Activated CD8-positive, alpha-beta T cell treated with anti-CD3 and anti-CD28 coated beads for 36 hours (primary cell): ENCODE measurements around the gene CD81. TPM values are rescaled to one million over a fixed set of nuclear protein-coding genes. Genes with fewer than 3 reads are reported as not detected.

Source experiments
- ATAC-seq: fragments of 200-7000 bp; cut with Tn5 transposase; one replicate; pipeline ENCODE4 v1.10.0; 2021; ENCODE audit warnings: mild to moderate bottlenecking, moderate library complexity
- CTCF ChIA-PET: fragments of 350-600 bp; sonication (Branson Sonifier 250); formaldehyde crosslinking; loops from one replicate; lab custom pipeline; 2021; ENCODE audit warnings: antibody characterized with exemption; lab: Charles Lee
- POLR2A ChIA-PET: fragments of 350-600 bp; sonication (Branson Sonifier 250); formaldehyde crosslinking; loops from one replicate; lab custom pipeline; 2021; ENCODE audit warnings: antibody characterized with exemption; lab: Charles Lee
- DNase-seq: peaks from one replicate; pipeline ENCODE4 v3.0.0-alpha.2; 2020
- H3K27ac Mint-ChIP-seq: one replicate; pipeline ENCODE4 v1.8.0; 2021; ENCODE audit warnings: mild to moderate bottlenecking, mixed read lengths
- H3K27me3 Mint-ChIP-seq: one replicate; pipeline ENCODE4 v1.8.0; 2021; ENCODE audit warnings: mixed read lengths
- H3K36me3 Mint-ChIP-seq: one replicate; pipeline ENCODE4 v1.8.0; 2021; ENCODE audit warnings: low read depth, mixed read lengths
- H3K4me1 Mint-ChIP-seq: one replicate; pipeline ENCODE4 v1.8.0; 2021; ENCODE audit warnings: low read depth, mixed read lengths
- H3K4me3 Mint-ChIP-seq: one replicate; pipeline ENCODE4 v1.8.0; 2021; ENCODE audit warnings: mild to moderate bottlenecking, moderate library complexity, mixed read lengths
- H3K9me3 Mint-ChIP-seq: one replicate; pipeline ENCODE4 v1.8.0; 2021; ENCODE audit warnings: mixed read lengths
- CTCF ChIP-seq: fragments of 200-600 bp; IDR thresholded peaks from one replicate; pipeline ENCODE4 v1.8.0; 2022; ENCODE audit warnings: antibody characterized with exemption, mild to moderate bottlenecking
- intact Hi-C: fragments of 100-400 bp; cut with micrococcal nuclease; formaldehyde crosslinking; loops from one replicate; pipeline ENCODE4 v1.10.0; 2022
- total RNA-seq, 2 experiments: library from RNA; stranded (reverse); gene quantifications; one replicate each; pipeline ENCODE4 v1.2.3, GENCODE V29; 2021

Gene CD81
- total RNA-seq, 2 experiments from 2014 or later: 133 to 138 TPM

- ChIA-PET CTCF (interaction anchor here (1.0 to 1.6 kb wide), 2 partner anchors 110 to 111 kb away, joined by 4 to 5 read pairs; no protein-coding TSS in a partner anchor), POLR2A (no interaction called here)
- Mint-ChIP-seq H3K36me3 (no peaks in the 10 kb centered on the region), H3K4me1 (peaks cover 2% of the 10 kb centered on the region), H3K4me3 (no peak overlapping the region), H3K9me3 (no peaks in the 10 kb centered on the region), H3K27me3 (no peaks in the 10 kb centered on the region), H3K27ac (no peak overlapping the region)
- peak; percentile 27 for TF ChIP-seq CTCF
- DNase-seq: no peak
- no peak for ATAC-seq
- intact Hi-C loops: loop anchor here (5.0 kb wide), 1 partner anchor 218 kb away; no protein-coding TSS in a partner anchor
Measured at GRCh38 chr11:2415601-2416380, 38.7 kb downstream of the CD81 start.

GRCh38 chr11:2416765-2417164 is 39.7 kb downstream of the CD81 start:
- POLR2A ChIA-PET: interaction anchor here (0.6 kb wide), 1 partner anchor 40 kb away, joined by 5 read pairs; no protein-coding TSS in a partner anchor
- no peak for TF ChIP-seq CTCF

GRCh38 chr11:2417856-2418692 is 41.0 kb downstream of the CD81 start:
- no peak for ATAC-seq
- H3K36me3 Mint-ChIP-seq: no peaks in the 10 kb centered on the region
- ChIA-PET POLR2A (no interaction called here), CTCF (interaction anchor here (0.7 to 10.3 kb wide), 7 partner anchors 17 to 223 kb away, joined by 3 to 381 read pairs (median 19); partner anchors contain the start of genes C11orf21, TSPAN32 and TSSC4)
- H3K4me3 Mint-ChIP-seq: no peak overlapping the region
- TF ChIP-seq CTCF: no peak
- no peak for DNase-seq
- no peaks in the 10 kb centered on the region for H3K9me3 Mint-ChIP-seq
- peaks cover 2% of the 10 kb centered on the region for H3K4me1 Mint-ChIP-seq
- intact Hi-C loops: loop anchor here (5.0 kb wide), 1 partner anchor 221 kb away; no protein-coding TSS in a partner anchor
- H3K27ac Mint-ChIP-seq: no peak overlapping the region
- no peaks in the 10 kb centered on the region for H3K27me3 Mint-ChIP-seq

More at GRCh38 chr11:2416765-2417164, 39.7 kb downstream of the CD81 start:
- DNase-seq (no peak), ATAC-seq (no peak)
- H3K9me3 Mint-ChIP-seq: no peaks in the 10 kb centered on the region
- H3K4me3 Mint-ChIP-seq: no peak overlapping the region
- no peak overlapping the region for H3K27ac Mint-ChIP-seq
- H3K36me3 Mint-ChIP-seq: no peaks in the 10 kb centered on the region
- intact Hi-C loops: loop anchor here (5.0 kb wide), 1 partner anchor 219 kb away; no protein-coding TSS in a partner anchor
- H3K4me1 Mint-ChIP-seq: peaks cover 2% of the 10 kb centered on the region
- no peaks in the 10 kb centered on the region for H3K27me3 Mint-ChIP-seq
- CTCF ChIA-PET: interaction anchor here (1.2 to 10.3 kb wide), 3 partner anchors 16 to 113 kb away, joined by 3 to 381 read pairs (median 5); partner anchors contain the start of genes C11orf21, TSPAN32 and TSSC4

GRCh38 chr11:2418693-2419360 is 41.7 kb downstream of the CD81 start:
- H3K27me3 Mint-ChIP-seq: no peaks in the 10 kb centered on the region
- H3K4me3 Mint-ChIP-seq: no peak overlapping the region
- CTCF ChIA-PET: interaction anchor here (0.8 to 10.3 kb wide), 19 partner anchors 10 to 267 kb away, joined by 3 to 381 read pairs (median 14); partner anchors contain the start of genes C11orf21, CD81, TSPAN32 and TSSC4
- peaks cover 2% of the 10 kb centered on the region for H3K4me1 Mint-ChIP-seq
- no peaks in the 10 kb centered on the region for H3K36me3 Mint-ChIP-seq
- no peak overlapping the region for H3K27ac Mint-ChIP-seq
- POLR2A ChIA-PET: interaction anchor here (0.6 kb wide), 1 partner anchor 31 kb away, joined by 3 read pairs; no protein-coding TSS in a partner anchor
- DNase-seq (no peak), ATAC-seq (no peak)
- no peak for TF ChIP-seq CTCF
- no peaks in the 10 kb centered on the region for H3K9me3 Mint-ChIP-seq
- intact Hi-C loops: loop anchor here (1.0 to 5.0 kb wide), 2 partner anchors 114 to 222 kb away; no protein-coding TSS in a partner anchor
